SJSA1 (cell line): ENCODE measurements around the gene HELT. TPM values are rescaled to one million over a fixed set of nuclear protein-coding genes. Genes with fewer than 3 reads are reported as not detected.

Source experiments
- DNase-seq, 2 experiments: peaks; one replicate each; pipeline ENCODE4 v3.0.0-alpha.2; 2015 to 2020; ENCODE audit warnings: low spot score in 2 of 2, low read depth in 1 of 2
- H3K27ac ChIP-seq: fragments of 250-450 bp; sonication (Bioruptor Pico); 2 replicates; pipeline ENCODE4 v1.5.1; 2020; ENCODE audit warnings: mild to moderate bottlenecking, moderate library complexity
- H3K27me3 ChIP-seq: fragments of 250-450 bp; sonication (Bioruptor Pico); replicated peaks from 2 replicates; pipeline ENCODE4 v1.5.1; 2020; ENCODE audit warnings: mild to moderate bottlenecking, moderate library complexity
- H3K36me3 ChIP-seq: fragments of 250-450 bp; sonication (Bioruptor Pico); 2 replicates; pipeline ENCODE4 v1.5.1; 2020; ENCODE audit warnings: mild to moderate bottlenecking
- H3K4me1 ChIP-seq: fragments of 250-450 bp; sonication (Bioruptor Pico); replicated peaks from 2 replicates; pipeline ENCODE4 v1.6.1; 2021; ENCODE audit warnings: mild to moderate bottlenecking
- H3K4me3 ChIP-seq: fragments of 250-450 bp; sonication (Bioruptor Pico); 2 replicates; pipeline ENCODE4 v1.5.1; 2020; ENCODE audit warnings: mild to moderate bottlenecking
- H3K9me3 ChIP-seq: fragments of 250-450 bp; sonication (Bioruptor Pico); replicated peaks from 2 replicates; pipeline ENCODE4 v1.5.1; 2020; ENCODE audit warnings: mild to moderate bottlenecking
- total RNA-seq: library from RNA; depleted of rRNA; stranded (reverse); fragments of >200 nt; shearing (Covaris generic); gene quantifications from 2 replicates; pipeline ENCODE4 v1.2.3, GENCODE V29; 2014

Gene HELT
- total RNA-seq, 1 experiment from 2014 or later = not detected

GRCh38 chr4:185015108-185015507, 3.2 kb upstream of the HELT start:
- peaks cover 59% of the 10 kb centered on the region for H3K27me3 ChIP-seq
- no peak for DNase-seq

GRCh38 chr4:185016101-185016940, 2.0 kb upstream of the HELT start:
- H3K9me3 ChIP-seq = no peaks in the 10 kb centered on the region
- no peaks in the 10 kb centered on the region for H3K36me3 ChIP-seq
- no peak overlapping the region for H3K4me3 ChIP-seq
- no peak for DNase-seq
- no peaks in the 10 kb centered on the region for H3K4me1 ChIP-seq
- no peak overlapping the region for H3K27ac ChIP-seq
- H3K27me3 ChIP-seq = peaks cover 71% of the 10 kb centered on the region

More at GRCh38 chr4:185015108-185015507, 3.2 kb upstream of the HELT start:
- Histone ChIP-seq H3K9me3 (no peaks in the 10 kb centered on the region), H3K4me3 (no peak overlapping the region), H3K4me1 (no peaks in the 10 kb centered on the region), H3K27ac (no peak overlapping the region), H3K36me3 (no peaks in the 10 kb centered on the region)

- no peak overlapping the region for H3K4me3 ChIP-seq
- H3K4me1 ChIP-seq = no peaks in the 10 kb centered on the region
- H3K36me3 ChIP-seq = no peaks in the 10 kb centered on the region
- DNase-seq = no peak
- no peaks in the 10 kb centered on the region for H3K9me3 ChIP-seq
- H3K27me3 ChIP-seq = peaks cover 79% of the 10 kb centered on the region
- H3K27ac ChIP-seq = no peak overlapping the region
Measured at GRCh38 chr4:185016946-185017758, 1.1 kb upstream of the HELT start.

GRCh38 chr4:185018834-185019455, 655 bp downstream of the HELT start:
- H3K27me3 ChIP-seq = peaks cover 84% of the 10 kb centered on the region
- H3K36me3 ChIP-seq = no peaks in the 10 kb centered on the region
- no peak overlapping the region for H3K27ac ChIP-seq
- H3K4me1 ChIP-seq = no peaks in the 10 kb centered on the region
- no peak for DNase-seq
- no peak overlapping the region for H3K4me3 ChIP-seq
- no peaks in the 10 kb centered on the region for H3K9me3 ChIP-seq

GRCh38 chr4:185019456-185020292, 1.4 kb downstream of the HELT start:
- no peak overlapping the region for H3K4me3 ChIP-seq
- no peak for DNase-seq
- H3K27me3 ChIP-seq = peaks cover 87% of the 10 kb centered on the region
- no peaks in the 10 kb centered on the region for H3K36me3 ChIP-seq
- no peaks in the 10 kb centered on the region for H3K9me3 ChIP-seq
- H3K27ac ChIP-seq = no peak overlapping the region
- H3K4me1 ChIP-seq = no peaks in the 10 kb centered on the region

GRCh38 chr4:185020293-185020808, 2.1 kb downstream of the HELT start:
- Histone ChIP-seq H3K27me3 (peaks cover 82% of the 10 kb centered on the region), H3K27ac (no peak overlapping the region), H3K9me3 (no peaks in the 10 kb centered on the region), H3K4me3 (no peak overlapping the region), H3K4me1 (no peaks in the 10 kb centered on the region), H3K36me3 (no peaks in the 10 kb centered on the region)
- DNase-seq = no peak

- H3K27me3 ChIP-seq = peaks cover 79% of the 10 kb centered on the region
- H3K9me3 ChIP-seq = no peaks in the 10 kb centered on the region
- H3K27ac ChIP-seq = no peak overlapping the region
- DNase-seq = no peak
- H3K4me1 ChIP-seq = no peaks in the 10 kb centered on the region
- H3K4me3 ChIP-seq = no peak overlapping the region
- H3K36me3 ChIP-seq = no peaks in the 10 kb centered on the region
Measured at GRCh38 chr4:185020863-185021761, 2.8 kb downstream of the HELT start.

GRCh38 chr4:185023471-185023870, 5.2 kb downstream of the HELT start:
- H3K4me1 ChIP-seq = no peaks in the 10 kb centered on the region
- H3K4me3 ChIP-seq = no peak overlapping the region
- no peak for DNase-seq
- H3K9me3 ChIP-seq = no peaks in the 10 kb centered on the region
- peaks cover 71% of the 10 kb centered on the region for H3K27me3 ChIP-seq
- no peaks in the 10 kb centered on the region for H3K36me3 ChIP-seq
- no peak overlapping the region for H3K27ac ChIP-seq

- no peak overlapping the region for H3K27ac ChIP-seq
- H3K27me3 ChIP-seq = peaks cover 39% of the 10 kb centered on the region
- DNase-seq = no peak
- no peaks in the 10 kb centered on the region for H3K9me3 ChIP-seq
- H3K36me3 ChIP-seq = no peaks in the 10 kb centered on the region
- no peak overlapping the region for H3K4me3 ChIP-seq
- H3K4me1 ChIP-seq = no peaks in the 10 kb centered on the region
Measured at GRCh38 chr4:185028625-185029024, 10.3 kb downstream of the HELT start.

GRCh38 chr4:185031611-185032010, 13.3 kb downstream of the HELT start:
- H3K27me3 ChIP-seq = peaks cover 30% of the 10 kb centered on the region
- H3K27ac ChIP-seq = no peak overlapping the region
- no peaks in the 10 kb centered on the region for H3K36me3 ChIP-seq
- no peak for DNase-seq
- H3K4me3 ChIP-seq = no peak overlapping the region
- no peaks in the 10 kb centered on the region for H3K9me3 ChIP-seq
- H3K4me1 ChIP-seq = no peaks in the 10 kb centered on the region

- Histone ChIP-seq H3K9me3 (no peaks in the 10 kb centered on the region), H3K27me3 (peaks cover 18% of the 10 kb centered on the region), H3K27ac (no peak overlapping the region), H3K36me3 (no peaks in the 10 kb centered on the region), H3K4me1 (no peaks in the 10 kb centered on the region), H3K4me3 (no peak overlapping the region)
- DNase-seq = no peak
Measured at GRCh38 chr4:185033072-185033471, 14.8 kb downstream of the HELT start.

- Histone ChIP-seq H3K27ac (no peak overlapping the region), H3K4me1 (no peaks in the 10 kb centered on the region), H3K27me3 (peaks cover 12% of the 10 kb centered on the region), H3K36me3 (no peaks in the 10 kb centered on the region), H3K4me3 (no peak overlapping the region), H3K9me3 (no peaks in the 10 kb centered on the region)
- no peak for DNase-seq
Measured at GRCh38 chr4:185033950-185034349, 15.7 kb downstream of the HELT start.
